ENCODE data around the gene RXRG.

Gene RXRG

DNA sequence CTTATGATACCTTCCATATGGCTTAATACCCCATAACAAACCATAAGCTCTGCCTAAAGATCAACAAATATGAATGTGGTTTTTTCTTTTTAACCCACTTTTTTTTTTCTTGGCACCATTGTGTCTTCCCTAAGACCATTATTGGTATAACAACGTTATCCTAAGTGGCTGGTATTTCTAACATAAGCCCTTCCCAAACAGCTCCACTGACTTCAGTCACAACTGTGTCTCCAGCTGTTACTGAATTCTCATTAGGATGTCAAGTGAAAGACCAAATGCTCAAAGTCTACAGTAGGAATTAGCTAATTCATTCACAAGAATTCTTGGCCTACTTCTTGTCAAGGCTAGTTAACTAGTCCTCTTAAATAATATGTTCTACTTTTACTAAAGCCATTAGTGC is 4.2 kb upstream of the RXRG start:
- no peak for DNase-seq

DNA sequence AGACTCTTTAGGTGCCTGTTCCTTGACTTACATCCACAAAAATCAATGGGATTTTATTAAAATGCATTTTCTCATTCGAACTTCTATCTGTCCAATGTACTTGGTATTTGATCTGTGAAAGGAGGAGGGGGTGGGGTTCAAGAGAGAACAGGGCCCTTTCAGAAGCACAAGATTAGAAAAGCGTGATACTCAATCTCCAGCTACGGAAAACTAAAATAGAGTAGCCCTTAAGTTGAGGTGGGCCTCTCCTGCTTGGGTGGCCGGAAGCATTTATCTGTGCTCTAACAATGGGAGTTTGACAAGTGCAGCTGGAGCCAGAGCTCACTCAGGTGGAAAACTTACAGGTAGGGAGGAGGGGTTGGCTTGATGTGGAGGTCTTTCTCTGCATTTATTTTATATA is 462 bp upstream of the RXRG start:
- no peak for DNase-seq

DNA sequence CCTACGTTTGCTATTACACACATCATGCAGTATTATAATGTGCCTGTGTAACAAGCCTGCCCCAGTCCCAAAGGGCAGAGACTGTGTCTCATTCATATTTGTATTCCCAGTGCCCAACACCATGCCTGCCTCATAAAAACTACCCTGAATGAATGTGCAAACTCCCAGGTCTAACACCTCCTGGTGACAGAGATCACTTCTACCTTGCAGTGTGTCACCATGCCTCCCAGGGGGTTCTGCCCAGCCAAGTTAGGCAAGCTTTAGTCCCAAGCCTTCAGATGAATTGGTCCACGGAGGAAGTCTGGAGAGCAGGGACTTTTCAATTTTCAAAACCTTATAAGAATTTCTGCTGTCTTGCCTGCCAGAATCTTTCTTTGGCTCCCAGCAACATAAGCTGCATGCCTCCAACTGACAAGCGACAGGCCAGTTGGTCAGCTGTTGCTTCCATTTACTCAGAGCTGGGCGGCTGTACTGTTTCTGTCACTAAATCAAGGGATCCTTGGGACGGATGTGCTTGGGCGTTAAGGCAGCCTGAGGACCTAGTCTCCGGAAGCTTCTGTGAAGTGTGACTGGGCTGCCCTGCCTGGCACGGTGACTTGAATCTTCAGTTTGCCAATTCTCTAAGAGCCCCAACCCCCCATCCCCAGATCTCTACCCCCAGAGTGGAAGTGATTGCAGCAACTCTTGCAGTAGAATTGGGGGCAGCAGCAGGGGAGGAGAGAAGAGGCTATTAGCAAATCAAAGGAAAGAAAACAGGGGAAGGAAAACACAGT is 1.2 kb downstream of the RXRG start:
- DNase-seq, result no peak

DNA sequence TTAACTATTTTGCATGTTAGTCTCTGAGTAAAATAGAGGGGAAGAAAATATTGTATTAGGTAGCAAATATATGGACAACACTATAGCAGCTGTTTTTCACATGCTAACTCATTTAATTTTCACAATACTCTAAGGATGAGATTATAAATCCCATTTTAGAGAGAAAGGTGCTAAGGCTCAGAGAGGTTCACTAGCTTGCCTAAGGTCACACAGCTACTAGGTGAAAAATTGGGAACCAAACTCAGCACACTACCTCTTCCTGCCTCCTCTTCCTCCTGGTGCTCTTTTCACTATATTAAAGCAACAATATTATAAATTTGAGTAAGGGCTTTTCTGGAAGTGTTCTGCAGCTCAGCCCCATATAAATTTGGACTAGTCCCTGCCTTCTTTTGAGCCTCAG is 2.3 kb downstream of the RXRG start:
- no peak for DNase-seq

DNA sequence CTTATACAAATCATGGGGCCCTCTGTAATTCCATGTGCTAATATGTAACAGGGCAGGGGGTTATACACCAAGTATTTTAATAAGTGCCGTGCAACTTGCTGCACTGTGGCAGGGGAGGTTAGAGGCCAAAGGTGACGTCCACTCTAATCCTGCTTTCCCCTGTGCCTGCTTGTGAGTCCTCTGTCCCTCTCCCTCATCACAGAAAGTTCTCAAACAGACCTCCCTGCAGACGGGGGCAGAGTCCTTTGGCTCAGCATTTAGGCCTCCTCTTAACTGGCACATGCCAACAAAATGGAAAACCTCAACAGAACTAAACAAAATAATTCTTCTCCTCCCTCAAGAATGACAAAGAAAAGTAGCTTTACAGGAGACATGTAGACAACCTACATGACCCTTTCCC is 2.9 kb downstream of the RXRG start:
- no peak for DNase-seq

DNA sequence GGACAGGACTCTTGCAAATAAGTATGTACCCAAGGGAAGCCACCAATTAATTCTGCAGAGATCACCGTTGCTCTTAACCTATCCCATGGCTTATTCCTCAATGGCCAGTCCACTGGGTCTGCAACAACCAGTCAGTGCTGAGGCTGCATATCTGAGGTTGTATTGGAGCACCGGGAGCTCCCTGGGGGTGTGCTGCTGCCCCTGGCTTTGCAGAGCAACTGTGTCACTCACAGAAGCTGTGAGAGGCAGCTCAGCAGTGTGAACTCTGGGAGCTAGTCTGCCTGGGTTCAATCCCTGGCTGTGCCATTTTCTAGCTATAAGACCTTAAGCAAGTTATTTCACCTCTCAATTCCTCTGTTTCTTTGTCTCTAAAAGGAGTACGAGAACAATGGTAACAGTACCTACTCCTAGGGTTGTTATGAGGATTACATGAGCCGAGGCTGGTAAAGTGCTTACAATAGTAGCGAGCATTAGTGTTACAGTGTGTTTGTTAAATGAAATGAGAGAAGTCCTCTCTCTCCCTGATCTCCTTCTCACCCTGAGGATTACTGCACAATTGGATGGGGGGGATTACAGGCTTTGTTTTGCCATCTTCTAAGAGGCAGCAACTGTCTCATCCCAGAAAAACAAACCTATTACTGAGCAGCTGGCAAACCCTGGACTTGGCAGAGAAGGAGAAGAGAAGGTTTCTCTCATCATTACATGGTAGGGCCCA is 3.6 kb downstream of the RXRG start:
- no peak for DNase-seq

DNA sequence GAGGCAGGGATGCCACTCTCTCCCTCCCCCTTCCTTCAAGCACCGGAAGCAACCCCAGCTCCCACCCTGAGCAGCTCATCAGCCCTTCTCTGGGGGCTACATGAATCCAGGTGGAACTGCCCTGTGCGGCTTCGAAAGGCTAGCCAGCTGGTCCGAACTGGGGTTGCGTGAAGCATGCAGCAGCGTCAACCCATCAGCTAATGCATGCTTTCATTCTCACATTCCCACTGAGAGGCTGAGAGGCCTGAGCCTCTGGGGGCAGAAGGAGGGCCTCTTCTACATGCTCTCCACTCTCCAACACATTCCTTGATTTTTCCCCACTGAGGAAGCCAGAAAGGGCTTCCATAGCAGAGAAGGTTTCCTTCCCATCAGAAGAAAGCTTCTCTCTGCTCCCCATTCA is 5.6 kb downstream of the RXRG start:
- no peak for DNase-seq

DNA sequence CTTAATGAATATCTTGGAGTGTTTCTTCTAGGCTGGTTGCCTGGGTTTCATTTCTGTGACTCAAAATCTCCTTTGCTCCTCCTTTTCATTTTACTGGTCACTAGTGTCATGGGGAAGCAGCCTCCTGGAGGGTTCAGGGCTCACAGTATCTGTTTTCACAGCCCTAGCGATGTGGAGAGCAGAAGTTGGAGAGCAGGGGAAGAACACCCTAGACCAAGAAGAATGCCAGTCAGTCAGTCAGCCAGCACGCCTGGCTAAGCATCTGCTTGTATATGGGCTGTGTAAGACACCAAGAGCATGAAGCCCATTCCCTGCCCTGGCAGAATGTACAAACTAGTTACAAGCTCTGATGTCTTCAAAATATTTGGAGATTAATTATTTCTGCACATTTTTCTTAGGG is 7.9 kb downstream of the RXRG start:
- DNase-seq, result no peak

DNA sequence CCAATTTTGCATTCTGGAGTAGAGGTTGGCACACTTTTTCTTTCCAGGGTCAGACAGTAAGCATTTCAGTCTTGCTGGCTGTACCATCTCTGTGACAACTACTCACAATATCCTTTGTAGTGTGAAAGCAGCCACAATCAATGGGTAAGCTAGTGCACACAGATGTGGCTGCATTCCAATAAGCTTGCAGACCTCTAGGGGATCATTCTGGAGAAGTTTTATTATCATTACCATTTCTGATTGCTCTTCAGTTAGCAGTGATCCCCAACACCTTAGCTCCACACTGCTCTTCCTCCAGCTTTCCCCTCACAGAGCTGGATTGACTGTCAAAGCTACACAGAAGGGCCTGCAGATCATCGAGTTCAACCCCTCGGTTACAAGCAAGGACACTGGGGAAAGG is 9.1 kb downstream of the RXRG start:
- no peak for DNase-seq

DNA sequence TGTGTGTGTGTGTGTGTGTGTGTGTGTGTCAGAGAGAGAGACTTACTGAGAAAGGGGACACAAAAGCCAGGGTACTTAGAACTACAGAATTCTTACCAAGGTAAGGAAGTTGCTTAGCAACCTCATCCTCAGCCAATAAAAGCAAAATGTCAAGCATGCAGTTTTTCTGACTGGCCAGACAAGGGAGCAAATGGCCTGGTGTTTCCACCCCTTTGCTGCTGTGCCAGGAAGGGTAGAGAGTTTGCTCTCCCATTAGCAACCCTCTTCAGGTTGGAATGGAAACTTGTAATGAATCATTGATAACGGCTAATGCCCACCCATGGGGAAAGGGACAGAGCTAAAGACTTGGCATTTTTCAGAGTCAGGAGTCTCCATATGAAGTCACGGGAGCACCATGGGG is 10.6 kb downstream of the RXRG start:
- DNase-seq, result no peak

DNA sequence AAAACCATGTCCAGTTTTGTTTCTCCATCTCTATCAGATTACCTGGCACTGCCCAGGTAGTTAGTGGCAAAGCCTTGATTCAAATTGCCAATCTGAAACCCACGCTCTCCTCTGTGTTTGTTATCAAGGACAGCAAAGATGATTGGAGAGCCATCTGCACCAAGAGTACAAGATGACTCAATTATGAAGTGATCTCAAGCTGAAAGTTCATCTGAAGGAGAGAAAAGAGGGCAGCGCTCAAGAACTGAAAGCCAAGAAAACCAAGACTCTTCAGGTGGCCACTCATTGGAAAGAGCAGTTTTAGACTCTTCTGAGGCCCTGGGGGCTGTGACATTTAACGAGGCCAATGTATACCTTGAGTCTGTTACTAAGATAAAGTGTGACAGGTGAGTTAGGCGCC is 13.8 kb downstream of the RXRG start:
- no peak for DNase-seq

DNA sequence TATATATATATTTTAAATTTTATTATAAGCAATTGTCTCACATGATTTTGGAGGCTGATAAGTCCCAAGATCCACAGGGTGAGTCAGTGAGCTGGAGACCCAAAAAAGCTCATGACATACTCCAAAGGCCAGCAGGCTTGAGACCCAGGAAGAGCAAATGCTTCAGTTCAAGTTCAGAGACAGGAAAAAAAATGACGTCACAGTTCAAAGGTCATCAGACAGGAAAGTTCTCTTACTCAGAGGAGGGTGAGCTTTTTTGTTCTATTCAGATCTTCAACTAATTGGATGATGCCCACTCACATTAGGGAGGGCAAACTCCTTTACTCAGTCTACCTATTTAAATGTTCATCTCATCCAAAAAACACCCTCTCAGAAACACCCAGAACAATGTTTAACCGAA is 18.2 kb downstream of the RXRG start:
- DNase-seq, result no peak

DNA sequence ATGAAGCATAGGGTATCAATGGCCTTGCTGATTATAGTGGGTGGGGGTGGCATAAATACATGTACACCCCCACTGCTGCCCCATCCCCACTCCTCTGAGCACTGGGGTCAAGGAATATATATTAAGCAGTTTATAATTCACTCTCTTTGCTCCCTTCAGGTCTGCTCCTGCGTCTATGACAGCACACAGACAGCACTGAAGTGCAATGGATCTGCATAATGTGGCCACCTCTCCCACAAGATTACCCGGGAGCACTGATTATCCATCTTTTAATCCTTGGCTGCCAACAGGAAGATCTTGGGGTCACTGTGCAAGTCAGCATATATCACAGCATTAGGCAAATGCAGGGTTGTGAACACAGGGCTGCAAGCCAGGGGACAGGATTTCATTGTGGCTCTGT is 19.3 kb downstream of the RXRG start:
- no peak for DNase-seq

DNA sequence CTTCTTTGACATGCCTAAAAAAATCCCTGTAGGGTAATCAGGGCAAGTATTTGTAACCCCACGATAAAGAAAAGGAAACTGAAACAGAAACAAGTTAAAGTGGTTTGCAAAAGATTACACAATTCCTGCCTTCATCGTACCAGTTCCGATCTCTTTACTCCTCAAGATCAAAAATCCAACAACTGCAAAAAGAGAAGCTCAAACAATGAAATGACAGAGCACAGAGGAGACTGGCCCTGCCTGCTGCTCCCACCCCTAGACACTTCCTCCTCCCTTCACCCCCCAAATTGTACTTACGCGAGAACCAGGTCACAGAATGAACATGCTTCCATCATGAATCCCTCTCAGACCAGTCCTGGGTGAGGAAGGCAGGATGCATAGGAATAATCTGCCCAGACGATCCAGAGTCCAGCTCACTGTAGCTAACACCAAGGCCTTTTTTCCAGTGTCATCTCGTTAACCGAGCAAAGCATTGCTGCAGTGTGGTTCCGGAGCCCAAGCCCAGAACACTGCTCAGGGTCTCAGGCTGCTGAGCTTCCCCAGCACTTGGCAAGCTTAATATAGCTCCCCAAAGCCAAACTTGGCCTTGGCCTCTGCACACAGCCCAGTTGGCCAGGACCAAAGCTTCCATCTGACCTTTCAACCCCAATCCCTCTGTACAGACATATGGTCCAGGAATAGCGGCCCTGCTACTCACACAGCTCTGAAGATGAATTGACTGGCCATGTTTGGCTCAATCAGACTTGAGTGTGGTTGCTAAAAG is 20.3 kb downstream of the RXRG start:
- no peak for DNase-seq

DNA sequence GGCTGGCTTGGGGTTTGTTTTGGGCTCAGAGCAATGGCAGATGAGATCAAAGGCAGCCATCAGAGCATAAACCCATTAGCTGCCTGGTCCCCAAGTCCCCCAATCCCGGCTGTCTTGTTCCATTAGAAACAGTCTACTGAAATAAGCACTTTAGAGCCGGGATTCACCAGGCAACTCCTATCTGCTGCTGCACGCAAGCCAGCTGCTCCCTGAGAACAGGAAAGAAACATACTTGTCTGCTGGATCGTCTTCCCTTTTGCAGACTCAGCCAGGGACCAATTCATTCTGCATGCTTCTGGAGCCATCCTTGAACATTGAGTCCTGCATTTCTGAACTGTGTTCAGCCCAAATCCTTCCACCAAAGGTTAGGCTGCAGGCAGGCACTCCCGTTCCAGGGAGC is 21.8 kb downstream of the RXRG start:
- DNase-seq, result no peak

DNA sequence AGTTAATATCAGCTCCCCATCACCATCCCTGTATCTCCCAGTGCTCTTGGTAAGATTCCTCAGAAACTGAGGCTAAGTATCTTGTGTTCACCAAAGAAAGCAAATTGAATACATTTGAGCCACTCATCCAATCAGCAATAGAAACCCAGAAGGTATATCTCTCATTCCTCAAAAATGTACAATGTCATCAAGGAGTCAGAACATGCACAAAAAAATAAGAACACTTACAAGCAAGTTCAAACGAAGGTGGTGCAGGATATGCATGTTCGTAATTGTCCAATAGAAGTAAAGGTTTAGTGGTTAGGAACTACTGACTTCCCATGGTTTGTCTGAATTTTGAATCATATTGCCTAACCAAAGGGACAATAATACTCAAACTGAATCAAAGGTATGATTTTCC is 24.3 kb downstream of the RXRG start:
- no peak for DNase-seq

DNA sequence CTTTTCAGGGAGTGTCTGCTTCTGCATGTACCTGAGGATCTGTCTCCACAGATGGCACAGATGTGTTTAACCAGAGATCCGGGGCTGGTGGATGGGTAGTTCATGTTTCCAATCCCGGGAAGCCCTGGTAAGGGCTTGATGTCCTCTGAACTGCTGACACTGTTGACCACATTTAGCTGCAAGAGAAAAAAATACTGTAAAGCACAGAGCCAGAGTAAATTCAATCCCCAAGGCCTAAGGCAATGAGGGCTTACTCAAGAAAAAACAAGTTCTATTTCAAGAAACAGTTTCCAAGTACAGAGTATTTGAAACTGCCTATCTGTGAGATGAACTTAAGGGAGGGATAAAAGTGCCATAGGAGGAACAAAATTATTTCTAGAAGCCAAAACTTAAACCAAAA is 25.1 kb downstream of the RXRG start:
- no peak for DNase-seq

DNA sequence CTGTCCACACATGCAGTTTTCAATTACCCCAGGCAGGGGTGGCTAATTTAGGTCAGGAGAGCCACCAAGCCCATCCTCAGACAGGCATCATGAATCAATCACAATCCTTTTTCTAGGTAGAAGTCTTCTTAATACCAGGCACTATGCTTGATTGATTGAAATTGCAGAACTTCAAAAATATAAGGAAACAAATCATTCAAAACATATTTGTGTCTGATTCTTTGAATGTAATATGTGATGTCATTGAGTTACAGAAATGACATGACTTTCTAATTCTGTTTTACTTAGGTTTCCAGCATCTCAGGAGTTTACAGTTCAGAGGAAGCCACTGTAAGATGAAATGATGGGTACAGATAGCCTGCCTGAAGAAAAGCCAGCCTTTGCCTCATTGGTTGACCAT is 26.7 kb downstream of the RXRG start:
- DNase-seq, result no peak

DNA sequence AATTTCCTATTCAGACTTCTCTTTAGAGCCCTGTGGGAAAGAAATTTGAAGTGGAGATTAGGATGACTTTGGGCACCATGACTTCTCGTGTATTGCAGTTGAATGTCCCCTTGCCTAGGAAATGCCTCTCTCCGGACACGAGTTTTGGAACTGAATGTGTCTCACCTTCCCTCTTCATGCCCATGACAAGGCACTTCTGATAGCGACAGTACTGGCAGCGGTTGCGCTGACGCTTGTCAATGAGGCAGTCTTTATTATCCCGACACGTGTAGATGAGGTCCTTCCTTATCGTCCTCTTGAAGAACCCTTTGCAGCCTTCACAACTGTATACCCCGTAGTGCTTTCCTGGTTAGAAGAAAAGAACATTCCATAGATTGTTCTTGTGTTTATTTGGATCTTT is 28.1 kb downstream of the RXRG start:
- DNase-seq, result no peak

DNA sequence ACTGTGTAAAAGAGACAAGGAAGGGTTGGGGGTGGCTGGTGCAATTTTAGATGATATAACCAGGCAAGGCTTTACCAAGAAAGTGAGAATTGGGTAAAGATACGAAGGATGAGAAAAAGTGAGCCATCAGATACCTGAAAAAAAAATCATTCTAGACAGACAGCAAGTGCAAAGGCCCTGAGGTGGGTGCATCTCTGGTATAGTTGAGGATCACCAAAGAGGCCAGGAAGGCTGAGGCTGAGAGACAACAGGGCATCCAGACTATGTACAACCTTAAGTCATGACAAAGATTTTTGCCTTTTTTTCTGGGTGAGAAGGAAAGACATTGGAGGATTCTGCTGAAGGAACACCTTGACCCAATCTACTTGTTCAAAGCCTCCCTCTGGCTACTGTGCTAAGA is 29.9 kb downstream of the RXRG start:
- DNase-seq, result no peak

DNA sequence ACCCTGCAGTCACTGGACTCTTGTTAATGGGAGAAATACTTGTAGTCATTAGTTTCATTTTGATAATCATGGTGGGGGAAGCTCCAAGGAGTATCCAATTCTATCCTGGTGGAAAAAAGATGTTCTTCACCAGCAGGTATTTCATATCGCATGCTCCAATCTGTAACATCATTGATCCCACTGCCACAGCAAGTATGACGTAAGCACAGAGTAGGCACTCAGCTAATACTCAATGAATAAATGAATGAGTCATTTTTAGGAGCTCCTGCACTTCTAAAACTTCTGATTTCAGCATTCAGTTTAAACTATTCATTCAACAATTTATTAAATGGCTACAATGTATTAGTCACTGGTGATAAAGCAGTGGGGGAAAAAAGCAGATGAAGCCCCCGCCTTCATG is 30.3 kb downstream of the RXRG start:
- DNase-seq, result no peak

DNA sequence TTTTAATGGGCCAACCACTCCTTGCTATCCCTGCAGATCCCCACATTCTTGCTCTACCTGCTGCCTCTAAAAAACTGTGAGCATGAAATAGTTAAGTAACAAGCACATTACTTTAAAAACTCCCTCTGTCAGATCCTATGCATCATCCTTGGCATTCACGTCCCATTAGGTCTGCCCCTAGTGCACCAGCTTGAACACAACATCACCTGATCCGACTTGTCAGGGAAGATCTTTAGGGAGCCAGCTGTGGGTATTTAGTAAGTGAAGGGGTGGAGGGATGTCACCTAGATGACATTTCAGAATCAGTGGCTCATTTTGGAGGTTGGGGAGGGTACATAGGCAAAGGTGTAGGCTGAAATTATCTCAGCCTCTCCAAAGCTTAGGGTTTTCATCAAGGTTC is 33.5 kb downstream of the RXRG start:
- DNase-seq, result no peak

DNA sequence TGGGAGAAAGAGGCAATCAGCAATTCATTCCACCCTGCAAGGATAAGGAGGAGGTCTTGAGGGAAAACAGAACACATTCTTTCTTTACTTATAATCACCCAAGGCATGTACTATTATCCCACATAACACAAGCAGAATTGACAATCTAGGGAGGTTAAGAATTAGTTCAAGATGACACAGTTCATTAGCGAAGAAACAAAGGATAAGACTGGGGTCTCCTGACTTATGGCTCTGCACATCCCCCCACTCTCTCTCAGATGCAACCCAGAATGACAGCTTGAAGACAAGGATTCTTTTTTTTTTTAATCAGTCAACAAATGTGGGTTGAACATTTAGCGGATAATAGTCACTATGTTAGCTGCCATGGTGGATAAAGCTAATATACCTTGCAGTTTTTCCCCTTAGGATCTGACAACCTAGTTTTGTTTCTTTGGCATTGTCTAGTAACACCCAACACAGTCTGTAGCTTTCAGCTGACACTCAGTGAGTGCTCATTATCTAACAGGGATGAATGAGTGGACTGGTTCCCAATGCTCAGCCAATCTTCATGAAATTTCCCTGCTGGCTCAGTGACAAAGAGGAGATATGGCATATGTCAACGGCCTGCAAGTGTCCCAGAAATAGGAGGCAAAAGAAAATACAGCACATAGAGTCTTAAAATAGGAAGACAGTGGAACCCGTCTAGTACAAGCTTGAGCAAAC is 35.1 kb downstream of the RXRG start:
- DNase-seq, result no peak

DNA sequence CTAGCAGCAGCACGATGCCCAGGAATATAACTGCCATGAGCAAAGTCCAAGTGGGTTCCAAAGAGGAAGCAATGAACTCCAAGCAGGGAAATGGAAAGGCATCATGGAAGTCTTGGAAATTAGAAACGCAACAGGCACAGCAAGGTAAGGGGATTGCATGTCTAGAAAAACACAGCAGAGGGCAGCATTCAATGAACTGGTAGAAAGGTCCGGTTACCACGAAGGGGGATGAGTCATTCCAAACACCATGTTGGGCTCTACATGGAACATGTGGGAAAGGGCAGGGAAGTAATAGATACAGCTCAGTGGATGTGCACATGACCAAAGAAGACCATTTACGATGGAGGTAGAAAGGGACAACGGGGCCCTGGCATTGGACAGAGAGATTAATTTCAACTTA is 36.4 kb downstream of the RXRG start:
- peak; percentile 21 for DNase-seq

Measured in NCI-H146 (cell line).